ENCODE data around the gene TCF4. TPM values are rescaled to one million over a fixed set of nuclear protein-coding genes. Genes with fewer than 3 reads are reported as not detected.

The TCF4 gene
- total RNA-seq (2014; rRNA removed; shearing (Covaris generic)), result 55.0 and 100.0 TPM in 2 replicates

DNA sequence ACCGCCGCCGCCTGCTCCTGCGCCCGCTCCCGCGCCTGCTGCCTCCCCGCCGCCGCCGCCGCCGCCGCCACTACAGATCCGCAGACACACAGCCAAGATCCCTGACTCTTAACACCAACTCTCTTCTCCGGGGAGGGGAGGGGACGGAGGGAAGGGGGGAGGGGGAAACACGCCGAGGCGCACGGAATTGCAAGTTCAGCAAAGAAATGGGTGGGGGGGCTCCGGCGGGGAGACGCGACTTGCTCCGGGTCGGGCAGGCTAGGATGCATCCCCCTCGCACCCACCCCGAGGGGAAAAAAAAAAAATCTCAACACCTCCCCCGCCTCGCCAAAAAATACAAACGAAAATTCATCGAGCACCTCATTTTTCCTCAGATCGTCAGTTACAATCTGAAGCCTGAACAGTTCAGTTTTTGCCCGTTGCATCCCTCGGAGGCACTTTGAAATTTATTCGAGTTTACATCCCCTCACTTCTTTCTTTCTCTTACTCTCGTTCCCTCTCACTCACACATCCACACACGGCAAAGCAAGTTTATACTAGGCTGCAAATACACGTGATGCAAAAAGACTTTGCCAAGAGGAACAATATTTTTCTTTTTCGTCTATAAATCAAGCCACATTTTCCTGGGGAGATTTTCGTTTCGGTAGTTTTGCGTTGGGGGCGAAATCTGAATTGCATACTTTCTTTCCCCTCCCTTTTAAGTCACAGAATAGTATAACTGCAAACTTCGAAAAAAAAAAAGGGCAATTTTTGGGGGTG, at the start of gene TCF4:
TSS of gene TCF4 (minus strand) at position 82 of the 759 bp plus-strand sequence. CDS start 1,076 bp downstream, outside the sequence.
- peak; percentile 11 for DNase-seq (ENCODE audit: low spot score)

DNA sequence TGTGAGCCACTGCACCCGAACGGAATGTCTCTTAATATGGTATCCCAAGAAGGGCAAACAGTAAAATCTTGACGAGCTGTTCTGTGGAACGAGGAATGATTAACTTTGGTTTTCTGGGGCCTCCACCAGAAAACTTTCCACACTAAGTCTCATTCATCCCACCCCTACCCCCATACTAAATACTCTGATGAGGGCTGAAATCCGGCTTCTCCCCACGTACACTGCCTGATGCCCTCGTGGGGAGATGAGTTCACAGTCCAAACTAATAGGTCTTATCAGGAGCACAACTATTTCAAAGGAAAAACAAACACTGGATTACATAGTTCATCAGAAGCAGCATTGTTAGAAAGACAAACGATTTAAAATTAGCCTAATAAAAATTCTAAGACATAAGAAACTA, 49.2 kb upstream of the TCF4 start:
- DNase-seq (ENCODE audit: low spot score), result no peak

DNA sequence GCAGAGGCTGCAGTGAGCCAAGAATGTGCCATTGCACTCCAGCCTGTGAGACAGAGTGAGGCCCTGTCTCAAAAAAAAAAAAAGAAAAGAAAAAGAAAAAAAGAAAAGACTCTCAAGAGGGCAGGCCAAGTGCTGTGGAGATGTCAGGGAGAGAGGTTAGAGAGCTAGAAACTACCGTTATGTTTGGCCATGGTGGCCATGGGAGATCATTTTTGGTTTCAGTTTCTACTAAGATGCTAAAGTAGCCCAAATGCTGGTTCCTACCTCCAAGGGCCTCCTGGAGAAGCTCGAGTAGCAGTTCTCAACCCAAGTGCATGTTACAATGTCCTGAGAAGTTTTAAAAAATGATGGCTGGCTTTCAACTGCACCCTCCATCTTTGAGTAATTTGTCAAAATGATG, 47.4 kb upstream of the TCF4 start:
- DNase-seq (ENCODE audit: low spot score), result no peak

DNA sequence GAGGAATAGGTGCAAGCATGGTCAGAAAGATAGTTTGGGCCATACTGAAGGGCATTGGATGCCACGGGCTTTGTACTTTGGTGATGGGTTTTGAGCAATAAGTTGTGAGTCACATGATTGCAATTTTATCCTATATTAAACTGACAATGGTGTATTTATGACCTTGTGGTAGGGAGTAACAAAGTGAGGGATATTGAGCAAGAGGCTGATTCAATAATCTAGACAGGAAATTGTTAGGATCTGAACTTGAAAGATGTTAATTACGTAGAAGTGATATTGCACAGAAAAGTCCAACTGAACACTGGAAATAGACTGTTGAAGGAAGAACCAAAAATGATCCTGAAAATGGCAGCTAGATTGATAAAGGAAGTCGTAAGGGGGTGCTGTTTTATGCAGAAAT, 46.6 kb upstream of the TCF4 start:
- DNase-seq (ENCODE audit: low spot score), result peak; percentile 31

DNA sequence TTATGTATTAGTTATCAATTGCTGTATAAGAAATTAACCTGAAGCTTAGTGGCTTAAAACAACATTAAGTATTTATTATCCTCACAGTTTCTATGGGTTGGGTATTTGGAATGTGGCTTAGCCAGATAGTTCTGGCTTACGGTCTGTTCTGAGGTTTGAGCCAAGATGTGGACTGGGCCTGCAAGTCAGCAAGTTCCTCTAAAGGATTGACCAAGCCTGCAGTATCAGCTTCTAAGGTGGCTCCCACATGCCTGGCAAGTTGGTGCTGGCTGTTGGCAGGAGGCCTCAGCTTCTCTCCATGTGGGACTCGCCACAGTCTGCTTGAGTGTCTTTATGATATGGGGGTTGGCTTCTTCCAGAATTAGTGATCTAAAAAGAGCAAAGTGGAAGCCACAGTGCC, 45.0 kb upstream of the TCF4 start:
- DNase-seq (ENCODE audit: low spot score), result no peak

DNA sequence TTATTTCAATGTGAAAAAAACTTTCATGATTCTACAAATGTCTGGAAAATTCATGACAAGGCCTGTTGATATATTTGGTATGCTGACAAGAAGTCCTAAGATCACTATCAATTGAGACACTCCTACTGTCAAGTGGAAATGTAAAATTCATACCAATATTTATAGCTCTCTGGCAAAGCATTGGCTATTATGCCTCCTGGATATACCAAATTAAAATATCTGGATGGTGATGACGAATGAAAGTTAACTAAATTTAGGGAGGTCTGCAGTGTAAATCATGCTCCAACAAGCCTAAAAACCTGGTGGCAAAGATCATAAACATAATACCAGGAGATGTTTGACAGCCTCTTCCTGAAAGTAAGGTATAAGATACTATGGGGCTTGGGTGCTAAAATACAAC, 41.1 kb upstream of the TCF4 start:
- DNase-seq (ENCODE audit: low spot score), result no peak

DNA sequence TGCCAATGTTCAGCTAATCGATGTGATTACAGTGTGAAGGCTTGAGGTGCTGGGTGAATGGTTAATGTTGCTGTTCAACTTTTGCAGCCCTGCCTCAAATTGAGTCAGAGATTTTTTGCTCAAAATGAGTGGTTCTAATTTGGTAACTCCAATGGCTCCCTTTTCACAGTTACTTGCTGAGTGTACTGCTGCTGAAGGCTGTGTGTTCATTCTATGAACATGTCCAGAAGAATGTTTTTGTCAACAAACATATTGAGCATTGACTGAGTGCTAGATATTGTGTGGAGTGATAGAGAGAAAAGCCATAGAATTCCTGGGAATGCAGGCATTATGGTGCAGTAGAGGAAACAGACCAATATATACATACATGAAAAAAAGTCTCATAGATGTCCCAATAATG, 39.0 kb upstream of the TCF4 start:
- no peak for DNase-seq (ENCODE audit: low spot score)

DNA sequence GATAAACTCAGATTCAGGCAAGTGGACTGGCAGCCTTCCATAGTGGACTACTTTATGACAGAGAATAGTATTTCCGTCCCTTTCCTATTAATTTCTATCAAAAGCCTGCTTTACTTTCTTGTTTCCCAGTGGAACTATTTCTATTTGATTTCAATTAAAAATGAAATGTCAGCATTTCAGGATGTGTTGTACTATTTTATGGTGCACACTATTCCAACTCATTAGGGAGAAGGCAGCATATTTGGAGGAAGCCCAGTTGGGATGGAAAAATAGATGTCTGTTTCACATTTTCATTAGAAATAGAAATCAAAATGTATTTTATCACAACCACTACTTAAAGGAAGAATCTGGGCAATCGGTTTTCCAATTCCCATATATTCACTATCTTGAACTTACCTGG, 37.9 kb upstream of the TCF4 start:
- no peak for DNase-seq (ENCODE audit: low spot score)

DNA sequence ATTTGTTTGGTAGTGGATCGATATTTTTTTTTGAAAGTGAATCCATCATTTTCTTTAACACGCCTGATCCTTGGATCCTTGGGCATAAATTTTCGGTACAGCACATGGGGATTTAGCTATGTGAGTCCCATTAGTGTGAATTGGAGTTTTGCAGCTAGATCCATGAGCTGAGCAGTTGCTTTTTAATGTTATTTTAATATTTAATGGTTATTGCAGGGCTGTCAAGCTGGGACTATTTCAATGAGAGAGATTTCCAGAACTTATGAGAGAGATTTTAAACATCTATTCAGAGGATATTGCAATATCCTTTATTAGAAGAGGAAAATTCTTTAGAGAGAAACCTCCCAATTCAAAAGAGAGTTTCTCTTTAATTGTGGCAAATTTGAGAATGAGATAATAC, 35.6 kb upstream of the TCF4 start:
- DNase-seq (ENCODE audit: low spot score), result no peak

DNA sequence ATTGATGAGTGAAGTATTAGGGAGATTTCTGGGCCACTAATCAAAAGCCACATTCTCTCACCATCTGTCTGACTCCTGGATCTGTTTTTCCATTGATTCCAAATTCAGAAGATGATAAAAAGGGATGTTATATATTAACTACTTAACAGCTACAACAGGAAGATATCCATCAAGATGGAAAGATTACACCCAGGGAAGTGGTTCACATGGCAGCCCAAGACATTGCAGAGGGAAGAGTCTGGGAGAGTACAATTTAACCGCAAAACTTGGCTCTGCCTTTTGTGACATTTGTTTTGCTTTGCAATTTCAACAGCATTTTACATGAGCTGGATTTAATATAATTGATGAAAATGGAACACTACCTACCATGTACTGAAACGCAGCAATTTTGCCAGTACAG, 22.5 kb upstream of the TCF4 start:
- DNase-seq (ENCODE audit: low spot score), result no peak

DNA sequence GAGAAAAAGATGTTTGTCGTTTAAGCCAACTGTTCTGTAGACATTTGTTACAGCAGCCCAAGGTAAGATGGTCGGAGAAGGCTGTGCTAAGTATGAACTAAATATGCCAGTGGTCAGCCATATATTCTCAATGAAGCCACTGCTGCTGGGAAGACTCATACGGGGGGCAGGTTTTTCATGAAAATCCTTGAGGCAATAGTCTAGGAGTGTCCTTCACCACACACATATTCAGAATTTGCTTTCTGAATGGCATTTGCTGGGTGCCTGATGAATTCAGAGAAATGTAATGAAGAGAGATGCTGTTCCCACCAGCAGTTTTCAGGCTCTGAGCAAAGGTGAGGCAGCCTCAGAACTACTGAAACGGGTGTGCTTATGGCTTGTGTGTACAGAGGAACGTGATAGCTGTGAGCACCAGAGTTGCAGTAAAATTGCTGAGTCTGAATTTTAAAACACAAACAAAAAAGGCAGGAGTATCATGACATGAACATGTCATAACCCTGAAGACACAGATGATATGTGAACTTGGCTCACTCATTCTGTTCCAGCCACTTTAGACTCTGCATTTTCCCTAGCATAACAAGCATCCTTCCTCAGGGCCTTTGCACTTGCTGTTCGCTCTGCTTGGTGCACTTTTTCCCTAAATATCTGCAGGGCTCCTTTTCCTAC, 21.3 kb upstream of the TCF4 start:
- DNase-seq (ENCODE audit: low spot score), result no peak

DNA sequence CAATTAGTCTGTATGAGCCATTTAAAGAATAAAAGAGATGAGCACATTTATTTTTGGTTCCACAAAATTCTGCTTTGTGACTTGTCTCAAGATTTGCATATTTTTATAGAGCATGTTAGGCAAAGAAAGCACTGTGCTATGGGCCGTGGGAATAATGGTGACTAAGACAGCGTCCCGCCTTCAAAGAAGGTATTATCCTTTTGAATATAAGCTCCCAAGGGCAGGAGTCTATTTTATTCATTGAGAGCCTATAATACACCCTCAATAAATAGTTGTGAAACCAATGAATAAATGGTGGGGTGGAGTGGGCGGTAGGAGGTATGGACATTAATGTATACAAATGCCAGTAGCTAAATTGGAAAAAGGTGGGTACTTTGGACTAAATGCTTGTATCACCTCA, 20.5 kb upstream of the TCF4 start:
- no peak for DNase-seq (ENCODE audit: low spot score)

DNA sequence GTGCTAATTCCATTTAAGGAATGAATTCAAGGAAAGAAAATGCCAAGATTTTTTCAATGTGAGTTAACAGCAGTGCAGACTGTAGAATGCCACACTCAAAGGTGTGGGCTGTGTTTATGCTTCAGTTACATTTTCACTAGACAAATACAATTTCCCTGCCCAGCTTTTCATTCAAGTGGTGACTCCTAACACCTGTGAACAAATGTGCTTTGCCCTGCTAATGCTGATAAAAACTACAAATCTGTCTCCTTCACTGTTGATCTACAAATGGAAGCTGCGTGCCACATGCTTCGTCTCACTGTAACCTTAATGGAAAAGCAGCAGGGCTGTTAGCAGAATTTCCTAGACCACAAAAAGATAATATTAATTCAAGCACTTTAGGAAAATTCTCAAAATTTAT, 19.8 kb upstream of the TCF4 start:
- DNase-seq (ENCODE audit: low spot score), result no peak

DNA sequence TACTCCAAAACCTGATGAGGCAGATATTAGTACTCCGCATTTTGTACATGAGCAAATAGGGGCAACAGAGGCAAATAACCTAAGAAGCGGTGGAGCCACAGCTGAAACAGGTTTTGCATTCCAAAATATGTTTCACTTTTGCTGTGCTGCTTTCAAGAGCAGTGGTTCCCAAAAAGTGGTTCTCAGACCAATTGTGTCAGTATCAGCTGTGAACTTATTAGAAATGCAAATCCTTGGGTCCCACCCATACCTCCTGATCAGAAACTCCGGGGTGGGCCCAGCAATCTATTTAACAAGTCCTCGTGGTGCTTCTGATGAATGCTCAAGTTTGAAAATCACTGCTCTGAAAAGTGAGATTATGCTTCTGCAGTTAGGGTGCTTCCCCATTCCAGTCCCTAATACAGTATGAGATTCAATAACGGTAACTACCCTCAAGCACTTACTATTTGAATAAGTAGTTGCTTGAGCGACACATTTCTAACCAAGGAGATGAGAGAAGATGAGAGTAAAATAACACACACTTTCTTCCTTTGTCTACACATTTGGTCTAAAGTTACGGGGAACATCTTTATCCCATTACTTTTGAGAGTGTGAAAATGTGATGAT, 17.8 kb upstream of the TCF4 start:
- no peak for DNase-seq (ENCODE audit: low spot score)

DNA sequence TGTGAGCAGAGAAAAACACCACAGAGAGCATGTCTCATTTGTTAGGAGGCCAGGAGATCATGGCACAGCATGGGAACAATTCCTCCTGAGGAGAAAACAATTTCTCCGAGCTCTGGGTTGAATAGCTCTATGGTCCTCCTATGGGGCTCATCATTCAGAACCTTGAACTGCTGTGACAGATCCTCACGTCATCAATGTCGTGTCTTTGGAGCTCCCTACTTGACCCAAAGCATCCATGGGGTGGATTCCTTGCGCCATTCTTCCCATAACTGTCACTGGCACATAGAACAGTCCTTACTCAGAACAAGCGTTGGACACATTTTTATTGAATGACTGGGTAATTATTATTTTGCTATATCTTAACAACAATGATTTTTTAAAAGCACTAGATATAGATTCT, 15.8 kb upstream of the TCF4 start:
- DNase-seq (ENCODE audit: low spot score), result no peak

DNA sequence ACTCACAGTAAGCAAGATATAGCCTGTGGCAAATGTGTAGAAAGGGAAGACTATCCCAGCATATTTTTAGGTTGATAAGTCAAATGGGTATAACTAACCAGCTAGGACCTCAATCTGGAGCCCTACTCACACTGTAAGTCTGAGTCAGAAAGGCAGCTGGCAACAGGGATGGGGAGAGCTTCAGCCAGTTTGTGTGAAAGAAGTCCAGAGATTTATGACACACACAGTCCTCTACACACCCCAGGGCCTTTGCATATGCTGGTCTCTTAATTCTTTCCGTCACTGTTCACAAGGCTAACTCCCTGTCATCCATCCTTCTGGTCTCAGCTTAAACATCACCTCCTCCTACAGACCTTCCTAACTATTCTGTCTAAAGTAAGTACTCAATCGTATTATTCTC, 5.9 kb upstream of the TCF4 start:
- no peak for DNase-seq (ENCODE audit: low spot score)

DNA sequence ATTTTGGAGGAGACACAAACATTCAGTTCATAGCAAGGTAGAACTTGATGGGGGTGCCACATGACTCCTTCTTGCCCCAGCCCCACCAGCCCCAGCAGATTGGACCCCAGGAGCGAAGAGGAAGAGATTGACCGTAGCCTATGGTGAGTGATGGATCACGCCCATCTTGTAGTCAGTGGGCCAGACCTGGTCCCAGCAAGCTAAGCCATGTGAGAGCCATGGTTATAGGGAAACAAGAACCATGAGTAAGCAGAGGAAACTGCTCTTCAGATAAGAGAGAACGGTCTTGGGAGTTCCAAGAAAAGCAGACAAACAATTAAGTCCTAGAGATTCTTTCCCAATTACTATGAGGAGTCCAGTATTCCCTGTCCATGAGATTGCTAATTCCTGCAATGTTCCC, 4.6 kb upstream of the TCF4 start:
- no peak for DNase-seq (ENCODE audit: low spot score)

DNA sequence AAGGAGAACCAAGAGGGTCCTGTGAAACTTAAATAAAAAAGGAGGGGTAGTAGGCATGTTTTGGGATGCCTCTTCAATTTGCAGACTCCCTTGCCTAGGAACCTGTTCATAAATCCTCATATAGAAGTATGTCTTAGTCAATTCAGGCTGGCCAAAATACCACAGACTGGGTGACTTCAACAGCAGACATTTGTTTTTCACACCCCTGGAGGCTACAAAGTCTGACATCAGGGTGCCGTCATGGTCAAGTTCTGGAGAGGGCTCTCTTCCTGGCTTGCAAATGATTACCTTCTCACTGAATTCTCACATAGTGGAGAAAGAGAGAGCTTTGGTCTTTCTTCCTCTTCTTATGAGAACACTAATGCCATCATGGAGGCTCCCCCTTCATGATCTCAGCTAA, 4.1 kb upstream of the TCF4 start:
- no peak for DNase-seq (ENCODE audit: low spot score)

DNA sequence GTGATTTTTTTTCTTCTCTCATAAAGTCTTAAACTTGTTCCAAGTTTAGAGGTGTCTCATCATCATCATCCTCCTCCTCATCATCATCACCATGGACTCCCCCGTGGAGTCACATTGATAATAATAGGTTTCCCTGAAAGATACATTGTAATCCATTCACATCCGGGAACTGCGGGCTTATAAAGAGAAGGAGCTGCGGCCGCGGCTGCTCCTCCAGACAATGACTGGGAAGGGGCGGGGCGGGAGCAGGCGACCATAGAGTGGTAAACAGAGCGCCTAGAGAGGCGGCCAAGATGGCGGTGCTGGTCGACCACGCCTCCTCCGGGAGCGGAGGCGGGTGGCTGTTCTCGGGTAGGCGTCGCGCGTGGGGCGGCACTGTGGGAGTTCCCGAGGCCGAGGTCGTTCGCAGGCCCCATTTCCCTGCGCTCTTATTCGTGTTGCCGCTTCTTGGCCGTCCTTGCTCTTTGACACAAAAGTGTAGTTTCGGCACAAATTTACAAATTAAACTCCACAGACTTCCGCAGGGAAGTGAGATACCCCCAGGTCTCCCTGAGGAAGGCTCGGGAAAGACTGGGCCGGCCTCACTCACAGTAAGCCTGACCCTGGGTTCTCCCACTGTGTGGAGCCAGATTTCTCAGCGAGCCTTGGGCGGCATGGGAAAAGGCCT, 1.8 kb upstream of the TCF4 start:
- peak; percentile 88 for DNase-seq (ENCODE audit: low spot score)

DNA sequence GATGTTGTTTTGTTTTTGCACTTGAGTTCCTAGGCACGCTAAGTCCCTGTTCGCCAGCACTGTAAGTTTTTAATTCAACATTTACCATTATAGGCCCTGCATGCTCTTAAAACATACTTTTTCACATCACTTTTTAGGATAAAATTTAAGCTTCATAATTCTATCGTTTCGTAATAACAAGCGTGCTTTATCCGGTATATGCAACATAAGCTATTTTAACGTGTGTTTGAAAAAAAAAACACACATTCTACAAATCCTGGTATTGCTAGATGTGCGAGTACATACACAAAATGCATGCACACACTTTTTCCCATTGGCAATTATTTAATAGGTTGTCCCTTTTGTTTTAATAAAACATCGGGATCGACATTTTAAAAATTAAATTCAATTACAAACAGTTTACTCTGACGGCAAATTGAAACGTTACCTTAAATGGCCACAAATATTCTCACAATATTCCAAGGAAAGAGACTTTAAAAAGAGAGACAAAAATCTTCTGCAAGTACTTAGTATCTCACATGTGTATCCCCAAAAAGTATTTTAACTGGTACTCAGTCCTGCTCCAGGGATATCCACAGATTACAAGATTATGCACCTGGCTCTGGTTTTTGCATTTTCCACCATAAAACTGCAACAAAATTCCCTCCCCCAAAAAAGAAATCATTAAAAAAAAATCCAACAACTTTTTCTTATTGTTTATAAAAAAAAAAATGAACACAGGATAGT, 1.0 kb upstream of the TCF4 start:
- peak; percentile 1 for DNase-seq (ENCODE audit: low spot score)

DNA sequence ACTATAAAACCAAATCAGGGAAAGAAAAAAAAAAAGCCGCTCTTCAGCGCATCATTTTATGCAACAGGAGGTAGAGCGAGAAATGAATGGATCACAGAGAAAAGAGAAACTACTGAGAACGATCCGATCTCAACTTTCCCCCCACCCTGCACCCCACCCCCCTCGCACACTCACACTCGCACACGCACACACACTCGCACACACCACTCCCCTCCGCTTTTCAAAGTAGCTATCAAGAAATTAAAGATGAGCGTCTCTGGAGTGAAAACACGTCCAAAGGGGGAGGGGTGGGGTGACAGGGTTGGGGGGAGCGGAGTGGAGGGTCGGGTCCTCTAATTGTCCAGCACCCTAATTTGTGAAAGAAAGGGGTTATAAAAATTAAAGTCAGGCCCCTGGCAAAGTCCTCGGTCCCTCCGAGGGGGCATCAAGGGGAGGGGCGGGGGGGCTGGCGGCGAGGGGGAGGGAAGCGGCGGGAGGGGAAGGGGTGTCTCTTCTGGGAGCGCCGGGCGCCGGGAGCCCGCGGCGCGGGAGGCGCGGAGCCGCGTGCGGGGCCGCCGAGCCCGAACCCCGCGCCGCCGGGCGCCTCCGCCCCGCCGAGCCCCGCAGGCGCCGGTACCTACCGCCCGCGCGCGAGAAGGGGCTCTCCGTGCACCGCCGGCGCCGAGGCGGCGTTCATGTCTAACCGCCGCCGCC, 428 bp downstream of the TCF4 start:
- DNase-seq (ENCODE audit: low spot score), result peak; percentile 19

All from A172 (cell line).